SK-N-SH (cell line): ENCODE results near the gene KRTAP2-4.

Source experiments
- EP300 ChIP-seq, 2 experiments: IDR thresholded peaks; 2 replicates each; pipeline versions ENCODE4 v1.4.0 to v1.6.1; 2012; ENCODE audit warnings: borderline replicate concordance in 1 of 2, low read depth in 1 of 2, low read length in 1 of 2
- TF ChIP-seq, protein P1 (sequence below): fragments of 200-600 bp; sonication (generic); IDR thresholded peaks from 2 replicates; pipeline ENCODE4 v1.6.1; 2017; ENCODE audit warnings: antibody characterized with exemption, mild to moderate bottlenecking, moderate library complexity

GRCh38 chr17:41073676-41074075, 8.0 kb upstream of the KRTAP2-4 start:
- TF ChIP-seq, protein P1, sequence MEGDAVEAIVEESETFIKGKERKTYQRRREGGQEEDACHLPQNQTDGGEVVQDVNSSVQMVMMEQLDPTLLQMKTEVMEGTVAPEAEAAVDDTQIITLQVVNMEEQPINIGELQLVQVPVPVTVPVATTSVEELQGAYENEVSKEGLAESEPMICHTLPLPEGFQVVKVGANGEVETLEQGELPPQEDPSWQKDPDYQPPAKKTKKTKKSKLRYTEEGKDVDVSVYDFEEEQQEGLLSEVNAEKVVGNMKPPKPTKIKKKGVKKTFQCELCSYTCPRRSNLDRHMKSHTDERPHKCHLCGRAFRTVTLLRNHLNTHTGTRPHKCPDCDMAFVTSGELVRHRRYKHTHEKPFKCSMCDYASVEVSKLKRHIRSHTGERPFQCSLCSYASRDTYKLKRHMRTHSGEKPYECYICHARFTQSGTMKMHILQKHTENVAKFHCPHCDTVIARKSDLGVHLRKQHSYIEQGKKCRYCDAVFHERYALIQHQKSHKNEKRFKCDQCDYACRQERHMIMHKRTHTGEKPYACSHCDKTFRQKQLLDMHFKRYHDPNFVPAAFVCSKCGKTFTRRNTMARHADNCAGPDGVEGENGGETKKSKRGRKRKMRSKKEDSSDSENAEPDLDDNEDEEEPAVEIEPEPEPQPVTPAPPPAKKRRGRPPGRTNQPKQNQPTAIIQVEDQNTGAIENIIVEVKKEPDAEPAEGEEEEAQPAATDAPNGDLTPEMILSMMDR: no peak
- no peak for TF ChIP-seq EP300 (IDR thresholded peaks at IDR 0.05; ENCODE audit: borderline replicate concordance in 1 of 2, low read depth in 1 of 2, low read length in 1 of 2)
